GM12875 (cell line): Measurements from ENCODE around the gene ZFHX3.
A peak's percentile ranks its signal among the peaks of the same experiment; 100 is the strongest.

Experiments
- H3K4me3 ChIP-seq: one replicate; pipeline ENCODE4 v1.5.1; 2011; ENCODE audit warnings: low read depth, low read length, control low read depth
- TF ChIP-seq, protein P1 (sequence below): IDR thresholded peaks from 2 replicates; pipeline ENCODE4 v1.5.1; 2011; ENCODE audit warnings: low read depth, mild to moderate bottlenecking, control low read depth, inconsistent platforms, low read length, moderate library complexity, borderline replicate concordance; ENCODE audit not compliant: insufficient read depth

The ZFHX3 gene

DNA sequence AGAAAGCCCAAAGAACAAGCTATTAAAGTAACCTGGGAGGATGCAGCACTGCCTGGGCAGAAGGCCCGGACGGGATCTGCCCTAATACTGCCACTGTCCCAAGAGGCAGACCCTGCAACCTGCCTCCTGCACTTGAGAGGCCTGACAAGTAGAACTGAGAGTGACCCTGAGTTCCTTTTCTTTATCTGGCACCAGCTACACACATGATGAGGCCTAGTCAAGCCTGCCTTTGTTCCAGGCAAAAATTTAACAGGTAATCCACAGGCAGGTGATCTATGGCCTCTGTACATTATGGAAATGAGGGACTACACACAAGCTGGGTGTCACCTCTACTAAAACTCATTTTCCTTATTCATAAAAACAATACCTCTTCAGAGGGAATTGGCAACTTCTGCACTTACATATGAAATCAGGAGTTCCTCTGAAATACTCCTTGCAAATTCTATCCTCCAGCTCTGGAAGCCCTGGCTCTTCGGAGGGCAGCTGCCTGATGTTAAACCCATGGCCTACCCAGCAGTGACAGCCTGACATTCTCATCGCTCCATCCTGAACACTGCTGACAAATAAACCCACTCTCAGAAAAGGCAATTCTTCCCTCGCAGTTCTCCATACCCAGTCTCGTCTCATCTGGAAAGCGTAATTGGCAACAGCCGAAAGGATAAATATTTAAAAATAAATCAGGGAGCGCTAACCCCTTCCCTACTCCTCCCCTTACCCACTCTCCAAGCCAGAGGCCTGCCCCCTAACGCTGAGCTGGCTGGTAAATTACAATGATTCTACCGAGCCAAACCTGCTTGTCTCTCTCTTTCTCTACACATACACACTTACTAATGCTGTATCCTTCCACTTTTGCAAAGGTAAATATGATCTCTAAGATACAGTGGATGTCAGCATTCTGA, 2.5 kb upstream of the ZFHX3 start:
- TF ChIP-seq, protein P1, sequence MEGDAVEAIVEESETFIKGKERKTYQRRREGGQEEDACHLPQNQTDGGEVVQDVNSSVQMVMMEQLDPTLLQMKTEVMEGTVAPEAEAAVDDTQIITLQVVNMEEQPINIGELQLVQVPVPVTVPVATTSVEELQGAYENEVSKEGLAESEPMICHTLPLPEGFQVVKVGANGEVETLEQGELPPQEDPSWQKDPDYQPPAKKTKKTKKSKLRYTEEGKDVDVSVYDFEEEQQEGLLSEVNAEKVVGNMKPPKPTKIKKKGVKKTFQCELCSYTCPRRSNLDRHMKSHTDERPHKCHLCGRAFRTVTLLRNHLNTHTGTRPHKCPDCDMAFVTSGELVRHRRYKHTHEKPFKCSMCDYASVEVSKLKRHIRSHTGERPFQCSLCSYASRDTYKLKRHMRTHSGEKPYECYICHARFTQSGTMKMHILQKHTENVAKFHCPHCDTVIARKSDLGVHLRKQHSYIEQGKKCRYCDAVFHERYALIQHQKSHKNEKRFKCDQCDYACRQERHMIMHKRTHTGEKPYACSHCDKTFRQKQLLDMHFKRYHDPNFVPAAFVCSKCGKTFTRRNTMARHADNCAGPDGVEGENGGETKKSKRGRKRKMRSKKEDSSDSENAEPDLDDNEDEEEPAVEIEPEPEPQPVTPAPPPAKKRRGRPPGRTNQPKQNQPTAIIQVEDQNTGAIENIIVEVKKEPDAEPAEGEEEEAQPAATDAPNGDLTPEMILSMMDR = no peak
- H3K4me3 ChIP-seq = no peak overlapping the region

- H3K4me3 ChIP-seq = no peak overlapping the region
- TF ChIP-seq, protein P1 = no peak
Measured at GRCh38 chr16:73049511-73049910, 1.6 kb upstream of the ZFHX3 start.

DNA sequence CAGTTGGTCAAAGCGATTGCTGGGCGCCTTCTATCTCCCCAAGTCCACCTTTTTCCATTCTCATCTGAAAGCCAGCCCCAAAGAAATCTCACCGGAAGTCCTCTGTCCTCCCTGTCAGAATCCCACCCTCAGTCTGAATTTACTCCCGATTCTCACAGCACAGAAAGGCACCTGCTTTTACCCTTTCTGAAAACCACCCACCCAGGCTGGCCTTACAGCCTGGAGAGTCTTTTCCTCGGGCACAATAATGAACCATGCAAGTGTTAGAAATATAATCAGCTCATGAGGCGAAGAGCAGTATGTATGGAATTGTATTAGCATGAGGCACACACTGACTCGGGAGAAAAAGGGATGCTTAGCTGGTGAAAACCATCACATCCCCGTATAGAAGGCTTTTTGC, 1.2 kb upstream of the ZFHX3 start:
- TF ChIP-seq, protein P1 = no peak
- H3K4me3 ChIP-seq = no peak overlapping the region

GRCh38 chr16:73048292-73049080, 558 bp upstream of the ZFHX3 start:
- H3K4me3 ChIP-seq = peak overlapping the region; percentile 69
- TF ChIP-seq, protein P1 = no peak

DNA sequence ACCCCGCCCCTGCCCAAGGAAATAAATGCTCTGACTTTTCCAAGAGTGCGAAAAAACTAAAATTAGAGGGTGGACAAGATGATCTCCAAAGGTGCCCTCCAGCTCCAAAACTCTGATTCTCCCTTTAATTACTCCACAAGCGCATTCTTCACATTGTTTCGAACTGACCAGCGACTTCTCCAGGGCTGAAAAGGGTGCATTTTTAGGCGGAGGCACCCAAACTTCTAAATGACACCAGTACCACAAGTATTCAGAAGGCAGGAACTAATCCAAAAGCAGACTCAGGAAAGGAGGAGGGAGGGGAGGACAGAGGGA, 750 bp downstream of the ZFHX3 start:
- peak overlapping the region; percentile 69 for H3K4me3 ChIP-seq
- TF ChIP-seq, protein P1 = no peak

DNA sequence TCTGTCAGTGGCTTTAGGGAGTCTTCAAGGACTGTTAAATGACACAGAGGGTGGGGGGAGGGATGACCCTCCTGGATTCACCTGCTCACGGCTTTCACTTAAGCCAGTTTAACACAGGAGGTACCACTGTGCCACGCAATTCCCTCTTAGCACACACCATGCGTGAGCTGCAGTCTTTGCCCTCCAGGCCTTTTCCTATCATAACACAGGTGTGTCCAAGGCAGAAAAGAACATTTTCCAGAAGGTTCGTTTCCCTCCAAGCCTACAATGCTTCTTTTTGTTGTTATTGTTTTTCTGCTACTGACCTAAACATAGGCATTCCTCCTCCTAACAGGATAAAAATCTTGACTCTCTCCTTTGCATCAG, 1.1 kb downstream of the ZFHX3 start:
- peak overlapping the region; percentile 3 for H3K4me3 ChIP-seq
- TF ChIP-seq, protein P1 = no peak
